Measurements from ENCODE around the gene HADH.
A peak's percentile ranks its signal among the peaks of the same experiment; 100 is the strongest.

Gene HADH

GRCh38 chr4:108060164-108060563 is 70.5 kb downstream of the HADH start:
- DNase-seq = no peak

GRCh38 chr4:108060686-108061321 is 71.1 kb downstream of the HADH start:
- no peak for DNase-seq

GRCh38 chr4:108068442-108068841 is 78.8 kb downstream of the HADH start:
- DNase-seq = no peak

- no peak for DNase-seq
Measured at GRCh38 chr4:108070775-108071174, 81.1 kb downstream of the HADH start.

- DNase-seq = peak; percentile 27
Measured at GRCh38 chr4:108072300-108072699, 82.6 kb downstream of the HADH start.

- DNase-seq = no peak
Measured at GRCh38 chr4:108078024-108078733, 88.5 kb downstream of the HADH start.

- DNase-seq = peak; percentile 12
Measured at GRCh38 chr4:108080747-108081146, 91.1 kb downstream of the HADH start.

GRCh38 chr4:108081256-108081655 is 91.6 kb downstream of the HADH start:
- no peak for DNase-seq

All from activated CD4-positive, alpha-beta T cell treated with anti-CD3 and anti-CD28 coated beads, Interleukin-2, amount 50 U/mL, for 16 hours (primary cell).